NCI-H1105 treated with DMSO at 0.1 percent for 48 hours (cell line): ENCODE data around the gene LCN1.

Source experiments
- DNase-seq: peaks from one replicate; lab custom pipeline; 2025; lab: John Stamatoyannopoulos, UW

The LCN1 gene

DNA sequence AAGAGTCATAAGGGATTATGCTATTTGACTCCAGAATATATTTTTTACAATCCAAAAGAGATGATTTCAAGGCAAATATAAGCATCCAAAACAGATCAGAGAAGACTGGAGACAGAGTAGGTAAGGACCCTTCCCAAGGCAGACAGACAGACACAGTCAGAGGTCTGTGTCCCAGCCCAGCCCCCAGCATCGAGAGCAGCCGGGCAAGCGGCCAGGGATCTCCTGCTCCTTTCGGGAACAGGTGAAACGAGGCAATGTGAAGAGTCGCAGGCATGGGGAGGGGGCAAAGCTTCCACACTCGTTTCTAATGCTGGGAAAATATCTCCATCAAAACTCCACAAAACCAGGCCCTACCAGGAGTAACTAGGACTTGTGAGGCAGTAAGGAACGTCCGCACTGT lies 46.1 kb downstream of the LCN1 start:
- peak; percentile 39 for DNase-seq

GRCh38 chr9:135568026-135568425 lies 46.8 kb downstream of the LCN1 start:
- DNase-seq, result no peak

GRCh38 chr9:135570456-135570855 lies 49.2 kb downstream of the LCN1 start:
- no peak for DNase-seq

- DNase-seq, result no peak
Observed at GRCh38 chr9:135572233-135572632, 51.0 kb downstream of the LCN1 start.

GRCh38 chr9:135573124-135573523 lies 51.9 kb downstream of the LCN1 start:
- no peak for DNase-seq

- no peak for DNase-seq
Observed at GRCh38 chr9:135574331-135574730, 53.1 kb downstream of the LCN1 start.

GRCh38 chr9:135574943-135575342 lies 53.7 kb downstream of the LCN1 start:
- DNase-seq, result no peak
